ENCODE data around the gene PRLR. TPM values are rescaled to one million over a fixed set of nuclear protein-coding genes. Genes with fewer than 3 reads are reported as not detected.

PRLR gene
- total RNA-seq, 1 experiment from 2014 or later = not detected

DNA sequence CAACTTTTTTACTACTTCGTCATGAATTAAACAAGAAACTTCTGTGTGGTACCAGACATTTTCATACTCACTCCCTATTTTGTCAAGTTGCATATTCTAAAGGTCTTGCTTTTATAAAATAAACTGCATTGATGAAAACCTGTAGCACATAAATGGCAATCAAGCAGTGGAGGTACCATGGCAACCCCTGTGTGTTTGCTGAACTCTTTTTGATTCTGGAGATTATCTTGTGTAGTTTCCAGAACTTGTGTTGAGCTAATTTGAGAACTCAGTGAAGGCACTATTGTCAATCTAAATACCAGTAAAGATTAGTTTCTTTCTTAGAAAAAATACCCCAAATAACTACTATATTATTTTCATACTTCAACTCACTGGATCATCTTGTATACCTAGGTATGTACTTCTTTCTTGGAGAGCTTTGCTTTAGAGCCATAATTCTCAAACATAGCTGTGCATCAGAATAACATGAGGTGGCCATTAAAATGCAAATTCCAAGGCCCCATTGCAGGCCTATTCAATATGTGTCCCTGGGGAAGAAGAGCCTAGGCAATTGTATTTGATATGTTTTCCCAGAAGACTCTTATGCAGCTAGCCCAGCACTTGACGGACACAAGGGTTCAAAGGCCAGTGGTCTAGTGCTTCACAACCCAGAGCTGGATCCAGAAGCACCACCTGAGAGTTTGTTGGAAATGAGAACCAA is 9.8 kb upstream of the PRLR start:
- Histone ChIP-seq H3K4me3 (ENCODE audit: low read length) (no peak overlapping the region), H3K9me3 (ENCODE audit: low read length) (no peaks in the 10 kb centered on the region), H3K9me2 (replicated peaks; ENCODE audit: insufficient read depth, low read length) (no peaks in the 10 kb centered on the region), H3K27ac (ENCODE audit: low read length) (no peak overlapping the region), H2AFZ (ENCODE audit: low read length) (no peak overlapping the region), H3K4me1 (ENCODE audit: low read length) (no peaks in the 10 kb centered on the region), H3K27me3 (ENCODE audit: low read length) (no peaks in the 10 kb centered on the region), H4K20me1 (ENCODE audit: insufficient read depth, low read depth, low read length) (no peaks in the 10 kb centered on the region), H3K36me3 (ENCODE audit: insufficient read depth, low read length) (no peaks in the 10 kb centered on the region), H3K4me2 (ENCODE audit: low read depth, low read length, poor library complexity, severe bottlenecking) (no peak overlapping the region), H3K9ac (ENCODE audit: low read length) (no peak overlapping the region), H3K79me2 (ENCODE audit: low read length) (no peaks in the 10 kb centered on the region)
- DNase-seq = no peak

- Histone ChIP-seq H3K4me3 (ENCODE audit: low read length) (no peak overlapping the region), H3K4me2 (ENCODE audit: low read depth, low read length, poor library complexity, severe bottlenecking) (no peak overlapping the region), H4K20me1 (ENCODE audit: insufficient read depth, low read depth, low read length) (no peaks in the 10 kb centered on the region), H3K9me3 (ENCODE audit: low read length) (no peaks in the 10 kb centered on the region), H3K27ac (ENCODE audit: low read length) (no peak overlapping the region), H3K27me3 (ENCODE audit: low read length) (no peaks in the 10 kb centered on the region), H2AFZ (ENCODE audit: low read length) (no peak overlapping the region), H3K9me2 (replicated peaks; ENCODE audit: insufficient read depth, low read length) (no peaks in the 10 kb centered on the region), H3K36me3 (ENCODE audit: insufficient read depth, low read length) (no peaks in the 10 kb centered on the region), H3K79me2 (ENCODE audit: low read length) (no peaks in the 10 kb centered on the region), H3K9ac (ENCODE audit: low read length) (no peak overlapping the region), H3K4me1 (ENCODE audit: low read length) (no peaks in the 10 kb centered on the region)
- no peak for DNase-seq
Observed at GRCh38 chr5:35239476-35239875, 9.2 kb upstream of the PRLR start.

GRCh38 chr5:35237580-35238376 is 7.5 kb upstream of the PRLR start:
- H3K27me3 ChIP-seq (ENCODE audit: low read length) = no peaks in the 10 kb centered on the region
- no peaks in the 10 kb centered on the region for H3K36me3 ChIP-seq (ENCODE audit: insufficient read depth, low read length)
- no peak overlapping the region for H2AFZ ChIP-seq (ENCODE audit: low read length)
- H3K4me2 ChIP-seq (ENCODE audit: low read depth, low read length, poor library complexity, severe bottlenecking) = no peak overlapping the region
- no peak overlapping the region for H3K4me3 ChIP-seq (ENCODE audit: low read length)
- H3K9me3 ChIP-seq (ENCODE audit: low read length) = no peaks in the 10 kb centered on the region
- H4K20me1 ChIP-seq (ENCODE audit: insufficient read depth, low read depth, low read length) = no peaks in the 10 kb centered on the region
- H3K4me1 ChIP-seq (ENCODE audit: low read length) = no peaks in the 10 kb centered on the region
- H3K27ac ChIP-seq (ENCODE audit: low read length) = no peak overlapping the region
- no peak overlapping the region for H3K9ac ChIP-seq (ENCODE audit: low read length)
- no peaks in the 10 kb centered on the region for H3K79me2 ChIP-seq (ENCODE audit: low read length)
- no peak for DNase-seq
- H3K9me2 ChIP-seq (replicated peaks; ENCODE audit: insufficient read depth, low read length) = no peaks in the 10 kb centered on the region

- H4K20me1 ChIP-seq (ENCODE audit: insufficient read depth, low read depth, low read length) = no peaks in the 10 kb centered on the region
- no peak overlapping the region for H3K4me2 ChIP-seq (ENCODE audit: low read depth, low read length, poor library complexity, severe bottlenecking)
- H3K9ac ChIP-seq (ENCODE audit: low read length) = no peak overlapping the region
- no peak overlapping the region for H3K27ac ChIP-seq (ENCODE audit: low read length)
- H2AFZ ChIP-seq (ENCODE audit: low read length) = no peak overlapping the region
- H3K27me3 ChIP-seq (ENCODE audit: low read length) = no peaks in the 10 kb centered on the region
- no peaks in the 10 kb centered on the region for H3K36me3 ChIP-seq (ENCODE audit: insufficient read depth, low read length)
- H3K4me3 ChIP-seq (ENCODE audit: low read length) = no peak overlapping the region
- H3K9me2 ChIP-seq (replicated peaks; ENCODE audit: insufficient read depth, low read length) = no peaks in the 10 kb centered on the region
- no peaks in the 10 kb centered on the region for H3K79me2 ChIP-seq (ENCODE audit: low read length)
- no peaks in the 10 kb centered on the region for H3K4me1 ChIP-seq (ENCODE audit: low read length)
- DNase-seq = no peak
- no peaks in the 10 kb centered on the region for H3K9me3 ChIP-seq (ENCODE audit: low read length)
Observed at GRCh38 chr5:35236770-35237169, 6.5 kb upstream of the PRLR start.

- H3K9me2 ChIP-seq (replicated peaks; ENCODE audit: insufficient read depth, low read length) = no peaks in the 10 kb centered on the region
- no peak overlapping the region for H2AFZ ChIP-seq (ENCODE audit: low read length)
- no peaks in the 10 kb centered on the region for H3K79me2 ChIP-seq (ENCODE audit: low read length)
- no peak overlapping the region for H3K4me3 ChIP-seq (ENCODE audit: low read length)
- H3K36me3 ChIP-seq (ENCODE audit: insufficient read depth, low read length) = no peaks in the 10 kb centered on the region
- no peaks in the 10 kb centered on the region for H3K9me3 ChIP-seq (ENCODE audit: low read length)
- H3K27me3 ChIP-seq (ENCODE audit: low read length) = no peaks in the 10 kb centered on the region
- DNase-seq = no peak
- no peaks in the 10 kb centered on the region for H3K4me1 ChIP-seq (ENCODE audit: low read length)
- no peak overlapping the region for H3K9ac ChIP-seq (ENCODE audit: low read length)
- no peaks in the 10 kb centered on the region for H4K20me1 ChIP-seq (ENCODE audit: insufficient read depth, low read depth, low read length)
- no peak overlapping the region for H3K27ac ChIP-seq (ENCODE audit: low read length)
- no peak overlapping the region for H3K4me2 ChIP-seq (ENCODE audit: low read depth, low read length, poor library complexity, severe bottlenecking)
Observed at GRCh38 chr5:35233601-35234000, 3.3 kb upstream of the PRLR start.

DNA sequence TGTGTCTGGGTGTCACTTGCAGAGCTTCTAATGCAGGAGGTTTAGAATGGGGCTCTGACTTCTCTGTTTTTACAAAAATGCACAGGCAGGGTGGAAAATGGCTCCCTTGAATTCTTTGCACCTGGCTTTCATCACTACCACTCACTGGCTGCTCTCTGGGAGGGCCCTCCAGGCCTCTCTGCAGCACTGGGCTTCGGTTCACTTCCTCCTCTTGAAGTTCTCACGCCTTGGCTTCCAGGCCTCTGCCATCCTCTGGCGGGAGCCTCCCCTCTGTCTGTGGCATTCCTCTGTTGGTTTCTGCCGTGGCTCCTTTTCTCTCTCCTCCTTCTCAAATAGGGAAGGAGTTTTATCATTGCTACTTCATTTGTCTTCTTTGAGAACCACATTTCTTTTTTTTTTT is 2.8 kb upstream of the PRLR start:
- no peak overlapping the region for H3K9ac ChIP-seq (ENCODE audit: low read length)
- H3K4me3 ChIP-seq (ENCODE audit: low read length) = no peak overlapping the region
- H3K4me1 ChIP-seq (ENCODE audit: low read length) = no peaks in the 10 kb centered on the region
- H3K27ac ChIP-seq (ENCODE audit: low read length) = no peak overlapping the region
- no peak overlapping the region for H2AFZ ChIP-seq (ENCODE audit: low read length)
- no peaks in the 10 kb centered on the region for H3K9me2 ChIP-seq (replicated peaks; ENCODE audit: insufficient read depth, low read length)
- no peaks in the 10 kb centered on the region for H3K27me3 ChIP-seq (ENCODE audit: low read length)
- no peaks in the 10 kb centered on the region for H3K36me3 ChIP-seq (ENCODE audit: insufficient read depth, low read length)
- no peaks in the 10 kb centered on the region for H3K79me2 ChIP-seq (ENCODE audit: low read length)
- H3K9me3 ChIP-seq (ENCODE audit: low read length) = no peaks in the 10 kb centered on the region
- no peak for DNase-seq
- no peak overlapping the region for H3K4me2 ChIP-seq (ENCODE audit: low read depth, low read length, poor library complexity, severe bottlenecking)
- no peaks in the 10 kb centered on the region for H4K20me1 ChIP-seq (ENCODE audit: insufficient read depth, low read depth, low read length)

DNA sequence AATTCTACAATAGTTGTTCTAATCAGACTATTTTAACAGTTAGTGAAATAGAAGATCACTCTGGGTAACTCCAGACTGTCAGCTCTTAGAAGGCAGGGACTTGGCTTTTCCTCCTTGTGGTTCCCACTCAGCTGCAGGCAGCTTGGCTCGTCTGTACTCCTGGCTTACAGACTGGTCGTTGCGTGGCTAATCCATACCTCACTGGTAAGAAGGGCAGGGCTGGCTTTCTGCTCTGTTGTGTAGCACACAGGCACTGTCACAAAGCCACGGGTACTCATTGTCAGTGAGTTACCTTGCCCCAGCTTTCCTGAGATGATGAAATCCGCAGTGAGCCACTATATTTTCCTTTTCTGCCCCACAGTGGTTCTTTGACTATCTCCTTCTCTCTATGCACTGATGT is 1.8 kb upstream of the PRLR start:
- no peaks in the 10 kb centered on the region for H4K20me1 ChIP-seq (ENCODE audit: insufficient read depth, low read depth, low read length)
- H3K9ac ChIP-seq (ENCODE audit: low read length) = no peak overlapping the region
- no peaks in the 10 kb centered on the region for H3K9me2 ChIP-seq (replicated peaks; ENCODE audit: insufficient read depth, low read length)
- no peak overlapping the region for H2AFZ ChIP-seq (ENCODE audit: low read length)
- no peak for DNase-seq
- H3K4me1 ChIP-seq (ENCODE audit: low read length) = no peaks in the 10 kb centered on the region
- H3K79me2 ChIP-seq (ENCODE audit: low read length) = no peaks in the 10 kb centered on the region
- H3K27ac ChIP-seq (ENCODE audit: low read length) = no peak overlapping the region
- no peak overlapping the region for H3K4me2 ChIP-seq (ENCODE audit: low read depth, low read length, poor library complexity, severe bottlenecking)
- no peaks in the 10 kb centered on the region for H3K27me3 ChIP-seq (ENCODE audit: low read length)
- no peak overlapping the region for H3K4me3 ChIP-seq (ENCODE audit: low read length)
- H3K9me3 ChIP-seq (ENCODE audit: low read length) = no peaks in the 10 kb centered on the region
- no peaks in the 10 kb centered on the region for H3K36me3 ChIP-seq (ENCODE audit: insufficient read depth, low read length)

DNA sequence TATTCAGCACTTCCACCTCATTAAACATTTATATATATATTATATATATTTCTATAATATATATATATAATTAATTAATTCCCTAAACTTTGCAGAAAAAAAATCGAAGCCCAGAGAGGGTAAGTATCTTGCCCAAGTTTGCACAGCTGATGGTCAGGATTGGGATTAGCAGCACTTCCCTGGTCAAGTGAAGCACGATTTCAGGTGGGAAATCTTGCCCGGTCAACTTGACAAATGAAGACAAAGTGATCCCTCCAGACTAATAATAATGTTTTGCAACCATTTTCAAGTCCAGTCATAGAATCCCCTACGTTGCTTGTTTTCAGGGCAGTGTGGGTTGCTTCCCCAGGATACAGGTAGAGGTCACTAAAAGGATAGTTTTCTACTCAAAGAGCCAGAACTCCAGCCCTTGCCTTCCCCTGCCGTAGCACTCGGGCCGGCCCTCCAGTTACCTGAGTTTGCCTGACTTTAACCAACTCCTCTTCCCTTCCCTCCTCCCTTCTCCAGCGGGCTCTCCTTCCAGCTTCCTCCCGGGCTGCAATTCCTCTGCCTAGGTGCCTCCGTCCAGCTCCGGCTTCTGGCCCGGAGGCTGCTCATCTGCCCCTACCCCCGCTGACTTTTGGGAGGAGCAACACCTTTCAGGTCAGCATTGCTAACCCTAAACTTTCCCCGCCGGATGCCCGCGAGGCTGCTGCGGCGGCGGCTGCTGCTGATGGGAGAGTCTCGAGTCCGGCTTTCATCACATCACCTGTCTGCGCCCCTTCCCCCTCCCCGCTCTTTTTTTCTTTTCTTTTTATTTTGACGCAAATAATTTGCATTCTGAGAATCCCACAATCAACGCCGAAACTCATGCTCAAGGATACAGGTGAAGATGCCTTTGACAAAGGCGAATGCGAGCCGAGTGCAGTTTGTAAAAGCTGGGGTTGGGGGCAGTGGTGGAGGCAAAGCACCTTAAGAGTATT is 930 bp downstream of the PRLR start:
- Histone ChIP-seq H3K36me3 (ENCODE audit: insufficient read depth, low read length) (no peaks in the 10 kb centered on the region), H3K4me2 (ENCODE audit: low read depth, low read length, poor library complexity, severe bottlenecking) (no peak overlapping the region), H2AFZ (ENCODE audit: low read length) (no peak overlapping the region), H4K20me1 (ENCODE audit: insufficient read depth, low read depth, low read length) (no peaks in the 10 kb centered on the region), H3K9me2 (replicated peaks; ENCODE audit: insufficient read depth, low read length) (no peaks in the 10 kb centered on the region), H3K4me3 (ENCODE audit: low read length) (no peak overlapping the region), H3K9me3 (ENCODE audit: low read length) (no peaks in the 10 kb centered on the region), H3K4me1 (ENCODE audit: low read length) (no peaks in the 10 kb centered on the region), H3K9ac (ENCODE audit: low read length) (no peak overlapping the region), H3K79me2 (ENCODE audit: low read length) (no peaks in the 10 kb centered on the region), H3K27ac (ENCODE audit: low read length) (no peak overlapping the region), H3K27me3 (ENCODE audit: low read length) (no peaks in the 10 kb centered on the region)
- DNase-seq = no peak

Measured in Karpas-422 (cell line).